Kidney epithelial cell (primary cell): ENCODE results near the gene KCNMA1. TPM values are rescaled to one million over a fixed set of nuclear protein-coding genes. Genes with fewer than 3 reads are reported as not detected.

ENCODE experiments used
- DNase-seq: peaks from one replicate; pipeline ENCODE4 v3.0.0-alpha.2; 2010; ENCODE audit warnings: low read depth
- H3K27me3 ChIP-seq: 2 replicates; pipeline ENCODE4 v1.6.0; 2011; ENCODE audit warnings: low read length; ENCODE audit not compliant: control insufficient read depth, insufficient read depth
- H3K36me3 ChIP-seq: 2 replicates; pipeline ENCODE4 v1.5.1; 2011; ENCODE audit warnings: low read length; ENCODE audit not compliant: control insufficient read depth, insufficient read depth
- H3K4me3 ChIP-seq: 2 replicates; pipeline ENCODE4 v1.5.1; 2011; ENCODE audit warnings: low read depth, mild to moderate bottlenecking, control low read depth, low read length
- CTCF ChIP-seq: IDR thresholded peaks from 2 replicates; pipeline ENCODE4 v1.5.1; 2011; ENCODE audit warnings: mild to moderate bottlenecking, moderate library complexity, low read length, control low read depth, inconsistent platforms; ENCODE audit not compliant: insufficient read depth, poor library complexity, severe bottlenecking
- total RNA-seq: library from RNA; depleted of rRNA; stranded (reverse); fragments of >200 nt; gene quantifications from 2 replicates; pipeline ENCODE4 v1.2.3, GENCODE V29; 2015

KCNMA1 gene
- total RNA-seq, 1 donor from 2014 or later: 18.9 TPM

GRCh38 chr10:76892766-76893479 lies 744.7 kb downstream of the KCNMA1 start:
- DNase-seq: no peak

DNA sequence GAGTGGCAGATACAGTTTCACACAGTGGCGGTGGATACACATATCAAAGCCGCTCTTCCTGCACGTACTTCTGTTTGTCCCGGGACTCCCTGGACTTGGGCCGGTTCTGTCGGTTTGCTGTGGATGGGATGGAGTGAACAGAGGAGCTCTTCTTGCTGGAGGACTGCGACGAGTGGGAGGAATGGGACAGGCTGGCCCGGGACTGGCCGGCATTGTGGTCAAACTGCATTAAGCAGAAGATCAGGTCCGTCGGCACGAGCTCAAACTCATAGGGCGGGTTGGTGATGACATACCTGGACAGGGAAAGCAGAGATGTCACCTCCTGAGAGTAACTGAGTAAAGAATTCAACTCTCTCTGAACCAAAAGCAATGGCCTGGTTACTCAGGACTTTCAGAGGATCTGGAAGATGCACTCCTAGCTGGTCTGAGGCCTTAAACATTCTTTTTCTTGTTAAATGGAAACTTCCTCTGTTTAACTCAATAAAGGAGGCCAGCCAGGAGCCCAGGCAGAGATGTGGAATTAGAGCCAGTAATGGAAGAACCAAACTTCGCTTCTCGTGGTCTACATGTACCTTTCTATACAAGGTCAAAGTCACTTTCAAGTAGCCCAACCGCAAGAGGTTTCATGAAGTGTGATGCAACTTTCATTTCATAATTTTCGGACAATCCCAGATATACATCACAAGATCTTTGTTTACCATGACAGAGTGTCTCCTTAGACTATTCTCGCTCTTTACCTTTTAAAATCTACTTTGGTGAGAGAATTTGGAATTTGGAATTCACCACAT lies 750.2 kb downstream of the KCNMA1 start:
- no peak for DNase-seq
- Histone ChIP-seq H3K36me3 (no peaks in the 10 kb centered on the region), H3K4me3 (no peak overlapping the region), H3K27me3 (no peaks in the 10 kb centered on the region)
- TF ChIP-seq CTCF: no peak

More at GRCh38 chr10:76892766-76893479, 744.7 kb downstream of the KCNMA1 start:
- Histone ChIP-seq H3K36me3 (no peaks in the 10 kb centered on the region), H3K27me3 (no peaks in the 10 kb centered on the region), H3K4me3 (no peak overlapping the region)
- TF ChIP-seq CTCF: no peak

DNA sequence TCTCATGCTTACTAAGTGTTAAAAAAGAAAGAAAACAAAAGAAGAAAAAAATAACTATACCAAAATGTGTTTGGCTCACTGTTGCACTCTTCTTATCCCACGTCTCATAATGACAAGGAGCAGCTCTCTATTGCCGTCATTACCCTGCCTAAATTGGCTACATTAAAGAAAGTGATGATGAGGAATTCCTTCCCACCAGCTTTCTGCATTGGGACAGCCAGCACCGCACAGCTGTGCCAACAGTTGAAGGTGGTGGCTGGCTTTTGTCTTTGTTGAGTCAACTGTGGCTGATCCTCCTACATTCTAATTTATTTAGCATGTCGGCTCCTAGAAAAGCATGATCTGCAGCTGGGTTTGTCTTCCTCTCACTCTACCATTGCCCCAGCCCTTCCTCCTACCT lies 751.8 kb downstream of the KCNMA1 start:
- Histone ChIP-seq H3K27me3 (no peaks in the 10 kb centered on the region), H3K36me3 (no peaks in the 10 kb centered on the region), H3K4me3 (no peak overlapping the region)
- TF ChIP-seq CTCF: no peak
- DNase-seq: peak; percentile 7

DNA sequence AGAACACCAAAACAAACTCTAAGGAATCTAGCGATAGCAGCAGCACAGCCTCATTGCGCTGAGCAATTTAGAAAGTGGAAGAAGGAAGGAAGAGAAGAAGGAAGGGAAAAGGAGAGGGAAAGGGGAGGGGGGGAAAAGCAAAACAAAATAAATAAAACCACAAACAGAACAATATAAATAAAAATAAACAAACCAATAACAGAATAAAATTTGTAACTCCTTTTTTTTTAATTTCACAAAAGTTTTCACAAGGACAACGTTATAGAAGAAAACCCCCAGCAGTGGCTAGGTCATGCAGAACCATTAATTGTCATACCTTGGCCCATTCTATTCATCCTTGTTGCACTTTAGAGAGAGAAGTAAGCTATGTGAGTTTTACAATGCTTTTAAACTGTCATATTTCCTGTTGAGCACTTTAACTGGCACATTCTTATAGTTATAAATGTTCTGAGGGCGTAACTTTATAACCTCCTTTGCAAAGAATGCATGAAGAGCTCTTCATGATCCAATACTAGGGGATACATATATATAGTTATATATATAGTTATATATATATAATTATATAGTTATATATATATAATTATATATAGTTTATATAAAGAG lies 752.8 kb downstream of the KCNMA1 start:
- no peak for DNase-seq
- TF ChIP-seq CTCF: no peak

GRCh38 chr10:76883596-76883995 lies 754.0 kb downstream of the KCNMA1 start:
- DNase-seq: no peak
- H3K36me3 ChIP-seq: no peaks in the 10 kb centered on the region
- no peak overlapping the region for H3K4me3 ChIP-seq
- TF ChIP-seq CTCF: no peak
- no peaks in the 10 kb centered on the region for H3K27me3 ChIP-seq

More for the DNA sequence above, 752.8 kb downstream of the KCNMA1 start:
- Histone ChIP-seq H3K36me3 (no peaks in the 10 kb centered on the region), H3K27me3 (no peaks in the 10 kb centered on the region), H3K4me3 (no peak overlapping the region)
